Loucy (cell line): ENCODE measurements around the gene BLTP3B.

Source experiments
- H2AFZ ChIP-seq: fragments of 200-600 bp; sonication (generic); 2 replicates; pipeline ENCODE4 v1.6.0; 2016; ENCODE audit warnings: antibody characterized with exemption, mild to moderate bottlenecking, low read length, moderate library complexity
- H3F3A ChIP-seq: fragments of 200-600 bp; 2 replicates; pipeline ENCODE4 v1.6.0; 2016; ENCODE audit warnings: antibody characterized with exemption, low read depth, mild to moderate bottlenecking
- H3K27me3 ChIP-seq: fragments of 200-600 bp; sonication (generic); 2 replicates; pipeline ENCODE4 v1.6.1; 2014; ENCODE audit warnings: low read length, mild to moderate bottlenecking; ENCODE audit not compliant: insufficient read depth, poor library complexity, severe bottlenecking
- H3K36me3 ChIP-seq: fragments of 200-600 bp; sonication (generic); 2 replicates; pipeline ENCODE4 v1.6.1; 2016; ENCODE audit warnings: low read length; ENCODE audit not compliant: insufficient read depth
- H3K4me1 ChIP-seq: fragments of 200-600 bp; sonication (generic); 2 replicates; pipeline ENCODE4 v1.5.1; 2014; ENCODE audit warnings: low read length, mild to moderate bottlenecking; ENCODE audit not compliant: insufficient read depth, poor library complexity, severe bottlenecking
- H3K4me2 ChIP-seq: fragments of 200-600 bp; sonication (generic); 2 replicates; pipeline ENCODE4 v1.6.0; 2014; ENCODE audit warnings: antibody characterized with exemption, low read length, low read depth, mild to moderate bottlenecking; ENCODE audit not compliant: poor library complexity, severe bottlenecking
- H3K4me3 ChIP-seq: fragments of 200-600 bp; sonication (generic); 2 replicates; pipeline ENCODE4 v1.5.1; 2014; ENCODE audit warnings: low read length, mild to moderate bottlenecking, mixed read lengths; ENCODE audit not compliant: poor library complexity, severe bottlenecking
- H3K79me2 ChIP-seq: fragments of 200-600 bp; sonication (generic); 2 replicates; pipeline ENCODE4 v1.6.1; 2014; ENCODE audit warnings: low read length; ENCODE audit not compliant: insufficient read depth
- H3K9ac ChIP-seq: fragments of 200-600 bp; sonication (generic); 2 replicates; pipeline ENCODE4 v1.6.0; 2014; ENCODE audit warnings: mild to moderate bottlenecking, low read depth, low read length, moderate library complexity; ENCODE audit not compliant: poor library complexity, severe bottlenecking
- H3K9me2 ChIP-seq: fragments of 200-600 bp; sonication (generic); replicated peaks from 2 replicates; pipeline ENCODE4 v1.6.1; 2016; ENCODE audit warnings: low read depth, low read length, mixed read lengths
- H3K9me3 ChIP-seq: fragments of 200-600 bp; sonication (generic); 2 replicates; pipeline ENCODE4 v1.6.1; 2014; ENCODE audit warnings: mild to moderate bottlenecking, antibody characterized with exemption, low read length, low read depth; ENCODE audit not compliant: insufficient read depth
- H4K20me1 ChIP-seq: fragments of 200-600 bp; sonication (generic); 2 replicates; pipeline ENCODE4 v1.6.0; 2014; ENCODE audit warnings: antibody characterized with exemption, low read length, mild to moderate bottlenecking; ENCODE audit not compliant: insufficient read depth, poor library complexity, severe bottlenecking
- CTCF ChIP-seq: fragments of 200-600 bp; sonication (generic); conservative IDR thresholded peaks from 2 replicates; pipeline ENCODE4 v1.5.1; 2014; ENCODE audit warnings: mild to moderate bottlenecking, antibody characterized with exemption, low read length
- EZH2phosphoT487 ChIP-seq: fragments of 200-600 bp; IDR thresholded peaks from 2 replicates; pipeline ENCODE4 v1.6.1; 2018; ENCODE audit warnings: antibody characterized with exemption, mild to moderate bottlenecking, moderate library complexity, borderline replicate concordance

BLTP3B gene

DNA sequence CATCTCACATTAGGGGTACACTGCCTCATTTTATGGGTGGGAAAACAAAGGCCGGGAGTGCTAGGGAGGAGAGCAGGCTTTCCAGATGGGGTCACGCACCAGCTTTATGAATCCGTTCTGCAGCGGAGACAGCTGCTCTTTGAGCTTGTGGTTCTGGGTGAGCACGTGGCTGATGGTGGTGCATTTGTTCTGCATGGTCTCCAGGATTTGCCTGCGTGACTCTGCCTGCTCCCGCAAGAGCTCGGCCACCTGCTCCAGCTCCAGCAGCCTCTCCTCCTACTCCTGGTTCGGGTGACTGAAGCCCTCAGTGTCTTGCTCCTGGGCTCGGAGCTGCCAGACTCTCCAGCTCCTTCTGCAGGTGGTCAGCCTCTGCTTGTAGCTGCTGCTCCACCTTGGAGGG is 23.6 kb upstream of the BLTP3B start:
- H3K9ac ChIP-seq: no peak overlapping the region
- no peaks in the 10 kb centered on the region for H3K9me2 ChIP-seq
- H3K4me2 ChIP-seq: no peak overlapping the region
- no peak for TF ChIP-seq EZH2phosphoT487
- no peak for TF ChIP-seq CTCF
- H4K20me1 ChIP-seq: no peaks in the 10 kb centered on the region
- no peak overlapping the region for H2AFZ ChIP-seq
- H3F3A ChIP-seq: no peaks in the 10 kb centered on the region
- no peaks in the 10 kb centered on the region for H3K9me3 ChIP-seq
- H3K27me3 ChIP-seq: no peaks in the 10 kb centered on the region
- no peaks in the 10 kb centered on the region; the same call in 1 of the 2 replicates for H3K36me3 ChIP-seq
- H3K4me1 ChIP-seq: no peaks in the 10 kb centered on the region
- no peak overlapping the region for H3K4me3 ChIP-seq
- H3K79me2 ChIP-seq: no peaks in the 10 kb centered on the region

DNA sequence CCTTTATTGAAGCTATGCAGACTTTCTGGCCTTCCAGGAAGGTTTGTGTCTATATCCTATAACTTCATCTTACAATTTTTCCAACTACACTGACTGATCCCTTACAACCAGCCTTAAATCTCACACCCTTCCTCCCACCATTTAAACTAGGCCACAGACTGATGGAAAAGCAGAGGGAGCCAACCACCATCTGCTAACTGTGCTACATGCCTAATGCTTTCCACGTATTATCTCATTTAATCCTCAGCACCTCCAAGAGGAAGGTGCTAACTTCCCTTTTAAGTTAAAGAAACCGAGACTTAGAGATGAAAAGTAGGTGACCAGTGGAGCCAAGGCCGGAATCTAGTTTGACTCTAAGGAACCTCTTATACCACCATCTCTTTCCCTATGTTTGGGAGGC is 22.7 kb upstream of the BLTP3B start:
- Histone ChIP-seq H3K9ac (no peak overlapping the region), H3K9me2 (no peaks in the 10 kb centered on the region), H3F3A (no peaks in the 10 kb centered on the region), H3K4me3 (no peak overlapping the region), H3K36me3 (no peaks in the 10 kb centered on the region; the same call in 1 of the 2 replicates), H3K79me2 (no peaks in the 10 kb centered on the region), H2AFZ (no peak overlapping the region), H4K20me1 (no peaks in the 10 kb centered on the region), H3K4me1 (no peaks in the 10 kb centered on the region), H3K4me2 (no peak overlapping the region), H3K27me3 (no peaks in the 10 kb centered on the region), H3K9me3 (no peaks in the 10 kb centered on the region)
- TF ChIP-seq CTCF (no peak), EZH2phosphoT487 (no peak)

GRCh38 chr12:100164153-100164704 is 21.6 kb upstream of the BLTP3B start:
- Histone ChIP-seq H3K79me2 (no peaks in the 10 kb centered on the region), H3K36me3 (no peaks in the 10 kb centered on the region; the same call in 1 of the 2 replicates), H3K9me2 (no peaks in the 10 kb centered on the region), H3F3A (no peaks in the 10 kb centered on the region), H4K20me1 (no peaks in the 10 kb centered on the region), H3K9me3 (no peaks in the 10 kb centered on the region), H2AFZ (no peak overlapping the region), H3K4me3 (no peak overlapping the region), H3K4me1 (no peaks in the 10 kb centered on the region), H3K4me2 (no peak overlapping the region), H3K27me3 (no peaks in the 10 kb centered on the region), H3K9ac (no peak overlapping the region)
- TF ChIP-seq CTCF (no peak), EZH2phosphoT487 (no peak)
